GM18873 (cell line): ENCODE results near the gene SLMAP.
A peak's percentile ranks its signal among the peaks of the same experiment; 100 is the strongest.

Source experiments
- ATAC-seq: cut with Tn5 transposase; IDR thresholded peaks from one replicate; pipeline ENCODE4 v1.9.1; 2021; ENCODE audit warnings: mild to moderate bottlenecking, moderate library complexity, moderate number of reproducible peaks; ENCODE audit not compliant: unreplicated experiment, low FRiP score

SLMAP gene

GRCh38 chr3:57746156-57747010 lies 9.7 kb upstream of the SLMAP start:
- ATAC-seq: no peak

DNA sequence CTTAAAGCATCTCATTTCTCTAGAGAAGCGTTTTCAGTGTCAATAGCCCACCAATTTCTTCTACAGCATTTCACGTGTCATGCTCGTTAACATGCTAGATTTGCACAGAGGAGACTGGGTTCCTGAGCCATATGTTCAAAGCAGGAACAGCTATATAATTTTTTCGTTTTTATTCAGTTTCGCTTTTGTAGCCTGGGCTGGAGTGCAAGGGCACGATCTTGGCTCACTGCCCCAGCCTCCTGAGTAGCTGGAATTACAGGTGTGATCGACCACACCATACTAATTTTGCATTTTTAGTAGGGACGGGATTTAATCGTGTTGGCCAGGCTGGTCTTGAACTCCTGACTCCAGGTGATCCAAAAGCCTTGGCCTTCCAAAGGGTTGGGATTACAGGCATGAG lies 6.6 kb upstream of the SLMAP start:
- ATAC-seq: no peak

GRCh38 chr3:57752307-57752706 lies 3.8 kb upstream of the SLMAP start:
- ATAC-seq: no peak

GRCh38 chr3:57753016-57753415 lies 3.1 kb upstream of the SLMAP start:
- ATAC-seq: no peak

GRCh38 chr3:57755368-57755675 lies 787 bp upstream of the SLMAP start:
- no peak for ATAC-seq

GRCh38 chr3:57756528-57757401 lies 656 bp downstream of the SLMAP start:
- ATAC-seq: peak; percentile 5

- ATAC-seq: no peak
Measured at GRCh38 chr3:57757642-57758297, 1.7 kb downstream of the SLMAP start.

DNA sequence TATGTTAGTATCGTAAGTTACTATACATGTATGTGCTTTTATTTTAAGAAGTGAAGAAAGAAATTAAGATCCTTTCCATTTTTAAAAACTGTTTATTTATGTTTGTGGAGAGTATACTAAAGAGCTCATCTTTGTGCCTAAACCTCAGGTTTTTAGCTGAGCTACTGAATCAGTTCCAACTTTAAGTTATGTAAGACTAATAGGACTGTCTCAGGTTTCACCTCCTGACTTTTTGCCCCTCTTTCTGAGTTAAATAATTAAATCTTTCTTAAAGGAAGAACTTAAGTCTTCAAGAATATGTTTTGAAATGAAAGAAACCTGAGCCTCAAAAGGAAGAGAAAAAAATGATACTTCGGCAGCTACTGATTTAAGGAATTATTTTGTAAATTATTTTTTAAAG lies 2.6 kb downstream of the SLMAP start:
- no peak for ATAC-seq

DNA sequence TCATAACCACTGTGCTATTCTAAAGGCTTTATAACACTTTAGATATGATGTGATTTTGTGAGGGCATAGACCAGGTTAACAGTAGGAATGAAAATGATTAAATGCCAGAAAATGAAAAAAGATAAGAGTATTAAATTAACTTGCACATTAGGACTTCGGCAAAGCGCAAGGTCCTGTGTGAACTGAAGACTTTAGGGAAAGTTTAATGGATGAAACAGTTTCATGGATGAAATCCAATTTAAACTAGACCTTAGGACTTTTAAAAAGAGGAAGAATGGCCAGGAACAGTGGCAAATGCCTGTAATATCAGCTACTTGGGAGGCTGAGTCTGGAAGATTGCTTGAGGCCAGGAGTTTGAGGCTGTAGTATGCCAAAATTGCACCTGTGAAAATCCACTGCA lies 8.7 kb downstream of the SLMAP start:
- no peak for ATAC-seq

DNA sequence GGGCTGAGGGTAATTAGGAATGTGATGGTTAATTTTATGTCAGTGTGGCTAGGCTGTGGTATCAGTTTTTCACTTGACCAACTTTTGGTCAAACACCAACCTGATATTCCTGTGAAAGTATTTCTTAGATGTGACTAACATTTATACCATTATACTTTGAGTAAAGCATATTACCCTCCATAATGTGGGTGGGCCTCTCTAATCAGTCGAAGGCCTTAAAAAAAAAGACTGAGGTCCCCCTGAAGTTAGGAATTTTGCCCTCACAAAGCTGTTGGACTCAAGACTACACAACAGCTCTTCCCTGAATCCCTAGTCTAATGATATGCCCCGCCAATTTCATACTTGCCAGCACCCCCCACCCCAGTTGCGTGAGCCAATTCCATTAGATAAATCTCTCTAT lies 12.5 kb downstream of the SLMAP start:
- ATAC-seq: no peak

DNA sequence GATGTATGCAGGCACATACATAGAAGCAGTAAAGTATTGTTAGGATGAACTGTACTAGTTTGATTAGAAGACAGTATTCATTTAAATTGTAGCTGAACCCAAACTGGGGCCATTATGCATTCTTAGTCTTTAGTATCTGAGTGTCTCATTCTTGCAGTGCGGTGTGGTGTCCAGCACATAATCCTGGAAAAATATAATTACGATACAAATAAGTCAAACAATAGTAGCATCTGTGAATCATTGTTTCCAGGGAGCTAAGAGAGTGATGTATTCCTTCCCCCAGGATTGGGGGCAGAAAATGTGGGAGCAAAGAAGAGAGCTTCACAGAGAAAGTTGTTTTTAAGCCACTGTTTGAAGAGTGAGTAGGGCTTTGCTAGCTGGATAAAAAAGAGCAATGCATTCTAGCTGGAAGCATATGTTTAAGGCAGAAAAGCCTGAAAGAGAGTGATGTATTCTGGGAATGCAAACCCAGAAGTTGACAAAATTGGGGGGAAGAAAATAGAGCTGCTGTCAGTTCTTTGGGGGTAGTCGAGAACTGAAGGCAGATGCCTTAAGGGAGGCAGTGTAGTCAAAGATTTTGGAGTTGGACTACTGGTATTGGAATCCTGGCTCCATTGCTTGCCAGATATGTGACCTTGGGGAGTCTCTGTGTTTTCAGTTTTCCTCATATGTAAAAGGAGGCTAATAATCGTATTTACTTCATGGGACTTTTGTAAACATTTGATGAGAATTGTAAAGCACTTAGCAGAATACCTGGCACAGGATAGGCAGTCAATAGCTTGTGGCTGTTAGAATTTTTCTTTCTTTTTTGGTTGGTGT lies 14.1 kb downstream of the SLMAP start:
- ATAC-seq: no peak

GRCh38 chr3:57772251-57772650 lies 16.1 kb downstream of the SLMAP start:
- no peak for ATAC-seq

- no peak for ATAC-seq
Measured at GRCh38 chr3:57777774-57778173, 21.7 kb downstream of the SLMAP start.

- ATAC-seq: no peak
Measured at GRCh38 chr3:57778494-57778893, 22.4 kb downstream of the SLMAP start.

DNA sequence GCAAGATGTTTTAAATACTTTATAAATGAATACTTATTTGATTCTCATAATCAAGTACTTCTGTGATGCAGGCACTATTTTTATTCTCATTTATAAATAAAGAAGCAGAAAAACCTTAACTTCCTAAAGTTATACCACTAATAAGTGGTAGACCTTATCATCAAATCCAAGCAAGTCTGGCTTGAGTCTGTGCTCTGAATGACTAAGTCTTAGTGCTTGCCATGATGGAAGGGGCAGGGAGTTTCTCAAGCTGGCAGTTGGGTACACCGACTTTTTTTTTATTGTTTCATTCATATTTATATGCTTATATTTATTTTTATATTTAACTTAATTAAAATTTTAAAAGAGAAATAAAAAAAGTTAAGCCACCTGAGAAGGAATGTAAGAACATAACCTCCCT lies 23.6 kb downstream of the SLMAP start:
- ATAC-seq: no peak

DNA sequence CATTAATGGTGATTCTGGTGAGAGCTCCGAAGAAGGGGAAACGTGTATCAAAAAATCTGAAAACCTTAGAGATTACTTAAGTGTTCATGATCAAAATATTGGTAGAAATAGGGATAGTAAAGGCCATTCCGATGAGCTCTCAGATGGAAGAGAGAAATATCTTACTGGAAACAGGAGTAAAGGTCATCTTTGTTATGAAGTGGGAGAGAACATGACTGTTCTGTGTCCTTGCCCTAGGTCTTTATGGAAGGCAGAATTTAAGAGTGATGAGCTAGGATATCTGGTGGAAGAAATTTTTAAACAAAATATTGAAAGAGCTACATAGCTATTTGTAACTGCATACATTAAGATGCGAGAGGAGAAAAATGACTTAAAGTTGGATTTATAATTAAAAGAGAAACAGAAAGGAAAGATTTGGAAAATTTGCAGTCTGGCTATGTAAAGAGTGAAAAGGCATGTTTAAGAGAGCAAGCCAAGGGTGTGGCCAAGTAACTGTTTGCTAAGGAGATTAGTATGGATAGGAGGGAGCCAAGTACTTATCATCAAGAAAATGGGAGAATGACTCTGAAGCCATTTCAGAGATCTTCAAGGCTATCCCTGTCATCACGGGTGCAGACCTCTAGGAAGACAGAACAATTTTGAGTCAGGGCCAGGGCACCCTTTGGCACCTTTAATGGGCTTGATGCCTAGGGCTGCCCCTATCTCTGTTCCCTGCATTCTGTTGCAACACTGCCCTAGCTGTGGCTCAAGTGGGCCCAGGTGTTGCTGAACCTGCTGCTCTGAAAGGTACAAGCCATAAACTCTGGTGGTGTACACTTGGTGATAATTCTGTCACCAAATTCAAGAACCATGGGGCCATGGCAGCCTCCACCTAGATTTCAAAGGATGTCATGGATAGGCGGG lies 27.3 kb downstream of the SLMAP start:
- no peak for ATAC-seq

DNA sequence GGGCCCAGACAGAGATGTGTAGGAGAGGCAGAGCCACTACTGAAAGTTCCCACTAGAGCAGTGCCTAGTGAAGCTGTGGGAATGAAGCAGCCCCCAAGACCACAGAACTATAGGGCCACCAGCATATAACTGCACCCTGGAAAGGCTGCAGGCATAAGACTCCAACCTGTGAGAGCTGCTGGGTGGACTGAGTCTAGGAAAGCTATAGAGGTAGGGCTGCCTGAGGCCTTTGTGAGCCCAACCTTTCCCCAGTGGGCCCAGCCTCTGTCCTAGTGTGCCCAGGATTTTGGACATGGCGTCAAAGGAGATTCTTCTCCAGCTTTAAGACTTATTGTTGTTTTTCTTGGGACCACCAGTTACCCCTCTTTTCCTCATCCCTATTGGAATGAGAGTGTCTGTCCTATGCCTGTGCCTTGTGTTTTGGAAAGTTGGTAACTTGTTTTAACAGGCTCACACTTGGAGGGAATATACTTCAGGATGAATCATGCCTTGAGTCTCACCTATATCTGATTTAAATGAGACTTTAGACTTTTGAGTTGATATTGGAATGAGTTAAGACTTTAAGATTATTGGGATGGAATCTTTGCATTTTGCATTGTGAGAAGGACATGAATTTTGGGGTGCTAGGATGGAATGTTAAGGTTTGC lies 28.1 kb downstream of the SLMAP start:
- no peak for ATAC-seq

DNA sequence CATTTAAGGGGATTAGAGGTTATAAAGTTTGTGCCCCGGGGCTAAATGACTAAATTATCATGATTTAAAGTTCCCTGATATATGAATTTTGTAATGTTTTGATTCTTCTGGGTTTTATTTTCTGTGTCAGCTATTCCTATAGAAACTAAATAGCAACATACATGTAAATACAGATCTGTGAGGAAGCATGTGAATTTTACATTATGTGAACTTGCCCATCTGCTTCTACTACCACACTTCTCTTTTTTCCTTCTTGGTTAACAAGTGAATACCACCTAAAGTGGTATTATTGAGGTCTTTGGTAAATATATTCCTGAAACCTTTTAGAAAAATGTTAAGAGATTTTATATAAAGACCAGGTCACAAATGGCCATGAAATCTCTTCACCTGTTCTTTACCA lies 29.3 kb downstream of the SLMAP start:
- no peak for ATAC-seq
